Right kidney (tissue), 1 donor: ENCODE results near the gene SLC7A6OS.
"Not testable (repeated sequence)": the region's sequence is repeated elsewhere in the genome, so short reads cannot be mapped to it uniquely, and the experiment has no call there.

Experiments used
- DNase-seq: peaks from one replicate; pipeline ENCODE4 v3.0.0-alpha.2; 2016

SLC7A6OS gene

DNA sequence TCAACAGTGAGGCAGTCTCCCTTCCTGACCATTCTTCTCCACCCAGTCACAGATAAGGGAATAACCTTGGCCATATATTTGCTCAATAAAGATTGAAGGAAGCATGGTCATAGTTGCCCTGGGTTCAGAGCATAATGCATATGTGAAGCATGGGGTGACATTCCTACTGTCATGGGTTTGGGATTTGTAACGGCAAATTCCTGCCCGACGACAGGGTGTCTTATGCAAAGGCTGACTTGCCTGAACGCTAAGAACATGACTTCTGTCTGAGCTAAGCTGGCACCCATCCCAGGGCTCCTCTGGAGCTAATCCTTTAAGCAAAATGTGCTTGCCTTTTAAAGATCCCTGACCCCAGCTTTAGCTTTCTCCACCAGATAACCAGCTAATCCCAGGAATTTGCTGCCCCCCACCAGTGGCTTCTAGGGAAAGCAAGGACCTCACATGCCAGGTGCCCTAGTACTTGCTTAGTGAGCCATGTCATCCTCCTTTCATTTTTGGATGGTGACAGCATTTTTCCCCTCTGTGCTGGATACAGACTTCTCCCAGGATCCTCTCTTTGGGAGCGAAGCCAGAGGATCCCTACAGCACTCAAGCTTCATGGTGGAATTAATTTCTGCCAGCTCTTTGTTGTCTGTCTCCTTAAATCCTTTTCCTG, 11.7 kb downstream of the SLC7A6OS start:
- no peak for DNase-seq

DNA sequence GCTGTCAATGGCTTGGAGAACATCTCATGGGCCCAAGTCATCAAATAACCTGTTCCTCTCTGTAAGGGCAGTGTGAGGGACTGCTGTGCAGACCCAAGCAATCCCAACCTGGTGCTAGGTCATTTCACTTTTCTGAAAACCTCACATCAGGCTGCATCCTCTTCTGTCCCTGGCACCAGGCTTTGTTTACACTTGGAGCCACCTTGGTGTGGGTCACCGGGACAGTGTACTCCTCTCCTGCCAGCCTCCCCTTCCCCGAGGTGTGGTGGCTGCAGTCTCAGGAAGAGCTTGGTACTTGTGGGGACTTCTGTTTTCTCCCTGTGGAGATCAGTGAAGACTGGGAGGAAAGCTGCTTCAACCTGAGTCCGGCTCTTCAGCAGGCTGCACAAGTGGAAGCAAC, 12.4 kb downstream of the SLC7A6OS start:
- DNase-seq = no peak

- DNase-seq = no peak
Observed at GRCh38 chr16:68297908-68298307, 12.8 kb downstream of the SLC7A6OS start.

- no peak for DNase-seq
Observed at GRCh38 chr16:68296693-68297092, 14.1 kb downstream of the SLC7A6OS start.

DNA sequence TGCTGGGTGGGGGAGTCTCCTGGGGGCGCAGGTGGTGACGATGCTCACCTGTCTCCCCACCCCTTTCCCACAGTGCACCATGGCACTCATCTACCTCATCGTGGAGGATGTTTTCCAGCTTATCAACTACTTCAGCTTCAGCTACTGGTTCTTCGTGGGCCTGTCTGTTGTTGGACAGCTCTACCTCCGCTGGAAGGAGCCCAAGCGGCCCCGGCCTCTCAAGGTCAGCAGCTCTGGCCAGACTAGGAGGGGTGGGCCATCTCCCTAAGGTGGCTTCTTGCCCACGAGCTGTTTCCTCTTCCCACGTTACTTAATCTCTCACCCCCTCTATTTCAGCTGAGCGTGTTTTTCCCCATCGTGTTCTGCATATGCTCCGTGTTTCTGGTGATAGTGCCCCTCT, 14.5 kb downstream of the SLC7A6OS start:
- no peak for DNase-seq

DNA sequence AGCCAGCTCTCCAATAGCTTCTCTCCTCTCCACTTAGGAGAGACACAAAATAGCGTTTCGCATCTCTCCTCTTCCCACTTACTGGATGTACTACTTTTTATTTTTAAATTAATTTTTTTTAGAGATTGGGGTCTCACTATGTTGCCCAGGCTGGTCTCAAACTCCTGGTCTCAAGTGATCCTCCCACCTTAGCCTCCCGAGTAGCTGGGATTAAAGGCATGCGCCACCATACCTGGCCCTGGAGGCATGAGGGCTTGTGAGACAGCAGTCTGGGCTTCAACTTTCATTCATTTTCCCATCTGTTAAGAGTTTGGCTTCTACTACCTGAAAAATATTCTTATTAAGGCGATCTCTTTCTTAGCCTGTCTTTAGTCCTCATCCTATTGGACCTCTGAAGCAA, 18.3 kb downstream of the SLC7A6OS start:
- DNase-seq = no peak

DNA sequence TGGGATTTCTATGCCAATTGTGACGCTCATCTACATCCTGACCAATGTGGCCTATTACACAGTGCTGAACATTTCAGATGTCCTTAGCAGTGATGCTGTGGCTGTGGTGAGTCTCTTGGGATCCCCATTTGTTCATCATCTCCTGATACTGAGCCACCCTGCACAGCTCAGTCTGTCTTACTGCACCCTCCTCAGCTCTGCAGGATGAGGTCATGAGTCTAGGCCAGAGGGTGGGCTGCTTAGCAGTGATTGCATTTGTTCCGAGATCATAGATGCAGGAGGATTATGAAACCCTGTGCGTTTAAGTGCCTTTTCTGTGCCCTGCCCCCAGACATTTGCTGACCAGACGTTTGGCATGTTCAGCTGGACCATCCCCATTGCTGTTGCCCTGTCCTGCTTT, 19.5 kb downstream of the SLC7A6OS start:
- no peak for DNase-seq

- no peak for DNase-seq
Observed at GRCh38 chr16:68290450-68290849, 20.3 kb downstream of the SLC7A6OS start.

DNA sequence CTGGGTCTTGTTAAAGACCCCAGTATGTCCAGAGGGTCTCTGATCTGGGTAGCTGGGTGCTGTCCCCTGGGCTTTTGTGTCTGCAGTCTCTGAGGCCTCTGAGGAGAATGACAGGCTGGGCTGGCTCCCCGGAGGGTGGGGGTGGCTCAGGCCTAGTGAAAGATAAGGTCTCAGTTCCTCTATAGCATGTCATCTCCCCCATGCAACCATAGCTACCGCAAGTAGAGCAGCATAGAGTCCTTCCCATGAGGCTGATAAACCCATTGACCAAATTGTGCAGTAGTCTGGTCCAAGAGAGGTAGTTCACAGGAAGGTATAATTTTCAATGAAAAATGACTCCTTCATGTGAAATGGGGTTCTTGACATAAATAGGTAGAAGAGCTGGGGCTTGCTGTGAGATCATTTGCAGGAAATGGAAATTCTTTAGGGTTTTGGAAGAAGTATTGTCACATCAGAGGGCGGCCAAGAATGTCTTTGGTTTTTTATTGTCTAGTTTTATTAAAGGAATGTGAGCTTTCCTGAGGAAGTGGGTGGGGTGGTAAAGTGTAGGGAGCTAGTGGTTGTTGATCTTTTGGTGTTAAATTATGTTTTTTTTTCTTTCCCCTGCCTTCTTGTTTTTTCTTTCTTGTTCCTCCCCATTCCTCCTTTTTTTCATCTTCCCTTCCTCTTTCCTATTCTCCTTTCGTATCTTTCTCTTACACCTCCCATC, 21.0 kb downstream of the SLC7A6OS start:
- no peak for DNase-seq

DNA sequence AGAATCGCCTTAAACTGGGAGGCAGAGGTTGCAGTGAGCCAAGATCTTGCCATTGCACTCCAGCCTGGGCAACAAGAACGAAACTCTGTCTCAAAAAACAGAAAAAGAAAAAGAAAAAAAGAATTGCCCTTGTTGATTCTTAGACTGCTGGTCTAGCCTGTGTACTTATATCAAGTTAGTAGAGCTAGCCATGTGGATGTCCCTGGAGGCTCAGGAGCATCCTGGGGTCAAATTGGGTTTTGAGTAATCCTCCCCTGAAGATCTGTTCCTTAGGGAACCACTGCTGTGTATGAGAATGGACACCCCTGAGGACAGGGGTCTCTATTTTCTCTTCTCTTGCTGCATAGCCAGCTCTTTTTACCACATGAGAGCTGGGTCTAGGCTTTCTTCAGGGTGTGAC, 21.5 kb downstream of the SLC7A6OS start:
- no peak for DNase-seq

GRCh38 chr16:68288796-68289195, 21.9 kb downstream of the SLC7A6OS start:
- not testable (repeated sequence) for DNase-seq

DNA sequence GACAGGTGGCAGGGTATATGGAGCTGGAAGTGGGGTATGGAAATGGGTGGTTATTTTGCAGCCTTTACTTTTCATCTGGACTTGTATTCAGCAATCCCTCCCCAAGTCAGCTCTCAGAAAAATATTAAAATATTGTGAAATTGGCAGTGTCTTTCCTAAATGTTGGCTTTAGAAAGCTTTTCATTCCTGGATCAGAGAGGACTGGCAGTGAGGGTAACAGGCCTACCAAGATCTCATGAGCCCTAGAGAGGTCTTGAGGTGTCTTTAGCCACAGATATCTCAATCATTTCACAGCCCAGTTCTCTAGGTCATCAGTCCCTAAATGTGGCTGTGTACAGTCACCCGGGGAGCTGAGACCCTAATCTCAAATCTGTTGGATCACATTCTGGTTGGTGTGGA, 22.5 kb downstream of the SLC7A6OS start:
- no peak for DNase-seq

DNA sequence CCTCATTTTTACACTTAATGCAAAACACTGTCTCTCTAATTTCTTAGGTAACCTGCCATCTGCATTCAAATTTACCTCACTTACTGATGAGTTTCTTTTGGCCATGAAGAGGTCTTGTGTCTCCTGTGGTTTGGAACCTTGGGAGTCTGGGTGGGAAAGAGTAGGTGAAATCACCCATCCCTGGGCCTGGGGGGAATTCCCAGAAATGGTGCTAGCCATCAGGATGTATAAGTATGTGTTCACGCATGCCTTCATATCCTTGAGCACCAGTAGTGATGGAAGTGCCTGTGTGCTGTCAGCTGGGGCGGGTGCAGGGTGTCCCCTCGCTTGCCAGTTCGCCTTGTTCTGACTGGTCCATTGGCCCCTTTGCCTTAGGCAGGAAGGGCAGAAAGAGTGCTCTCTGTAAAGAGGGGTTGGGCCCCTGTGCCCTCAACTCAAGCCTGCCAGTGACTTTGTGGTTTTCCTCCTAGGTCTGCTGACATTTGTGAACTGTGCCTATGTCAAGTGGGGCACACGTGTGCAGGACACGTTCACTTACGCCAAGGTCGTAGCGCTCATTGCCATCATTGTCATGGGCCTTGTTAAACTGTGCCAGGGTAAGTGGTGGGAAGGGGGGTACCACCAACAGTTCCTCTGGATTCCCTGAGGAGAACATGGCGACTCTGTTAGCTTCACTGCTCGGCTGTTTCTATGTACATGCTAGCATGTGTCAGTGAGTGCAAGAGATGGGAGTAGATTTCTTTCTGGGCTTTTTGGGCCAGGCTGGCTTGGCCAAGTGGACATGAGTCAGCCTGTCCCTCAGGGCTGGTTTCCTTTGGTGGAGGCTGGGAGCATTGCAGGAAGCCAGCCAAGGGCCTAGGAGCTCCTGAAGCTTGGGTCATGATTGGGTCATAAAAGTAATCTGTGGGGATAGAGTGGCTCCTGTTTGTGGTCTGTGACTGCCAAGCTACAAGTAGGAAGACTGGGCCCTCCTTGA, 23.2 kb downstream of the SLC7A6OS start:
- DNase-seq = no peak

GRCh38 chr16:68286153-68287074, 24.3 kb downstream of the SLC7A6OS start:
- no peak for DNase-seq

GRCh38 chr16:68285683-68286082, 25.1 kb downstream of the SLC7A6OS start:
- no peak for DNase-seq

DNA sequence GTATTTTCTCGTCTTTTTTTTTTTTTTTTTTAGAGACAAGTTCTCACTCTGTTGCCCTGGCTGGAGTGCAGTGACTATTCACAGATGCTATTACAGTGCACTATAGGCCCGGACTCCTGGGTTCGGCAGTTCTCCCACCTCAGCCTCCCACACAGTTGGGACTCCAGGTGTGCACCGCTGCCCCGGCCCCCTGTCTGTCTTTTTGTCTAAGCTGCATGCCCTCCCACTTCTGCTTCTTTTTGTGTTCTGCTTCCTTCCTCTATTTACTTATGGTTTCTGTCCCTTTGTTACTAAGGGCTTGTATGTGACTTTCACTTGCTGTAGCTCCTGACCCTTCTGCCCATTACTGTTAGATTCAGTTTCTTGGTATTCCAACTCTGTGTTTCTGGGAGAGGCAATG, 25.9 kb downstream of the SLC7A6OS start:
- DNase-seq = no peak

DNA sequence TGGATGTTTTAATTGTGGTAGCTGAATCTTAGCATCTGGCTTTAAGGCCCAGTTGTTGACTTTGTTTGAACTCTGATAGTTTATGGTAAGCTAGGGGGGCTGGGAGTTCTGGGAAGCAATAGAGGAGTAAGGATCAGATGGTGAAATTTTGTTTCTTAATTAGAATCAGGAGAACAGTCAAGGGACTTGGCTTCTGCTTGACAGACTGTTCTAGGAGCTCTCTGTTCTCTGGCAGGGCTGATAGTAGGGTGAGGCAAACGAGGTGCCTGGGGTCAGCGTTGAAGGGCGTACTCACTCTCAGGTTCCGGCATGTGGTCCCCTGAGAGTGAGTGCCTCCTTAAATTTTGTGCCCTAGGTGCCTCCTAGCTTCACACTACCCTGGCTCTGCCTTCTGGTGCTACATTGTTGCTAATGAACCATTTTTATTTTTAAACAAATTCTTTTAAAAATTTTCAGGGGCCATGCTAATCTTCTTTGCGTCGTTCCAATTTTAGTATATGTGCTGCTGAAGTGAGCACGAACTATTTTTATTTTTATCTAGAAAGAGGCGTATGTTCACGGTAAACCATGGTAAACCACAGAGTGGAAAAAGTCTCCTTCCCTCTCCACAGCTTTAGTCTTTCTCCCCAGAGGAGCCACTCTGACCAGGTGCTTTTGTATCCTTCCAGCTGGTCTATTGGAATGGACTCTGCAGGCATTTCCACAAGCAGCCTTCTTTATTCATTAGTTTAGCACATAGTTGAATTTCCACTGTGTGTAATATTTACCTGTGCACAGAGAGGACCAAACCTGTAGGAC, 26.7 kb downstream of the SLC7A6OS start:
- no peak for DNase-seq

DNA sequence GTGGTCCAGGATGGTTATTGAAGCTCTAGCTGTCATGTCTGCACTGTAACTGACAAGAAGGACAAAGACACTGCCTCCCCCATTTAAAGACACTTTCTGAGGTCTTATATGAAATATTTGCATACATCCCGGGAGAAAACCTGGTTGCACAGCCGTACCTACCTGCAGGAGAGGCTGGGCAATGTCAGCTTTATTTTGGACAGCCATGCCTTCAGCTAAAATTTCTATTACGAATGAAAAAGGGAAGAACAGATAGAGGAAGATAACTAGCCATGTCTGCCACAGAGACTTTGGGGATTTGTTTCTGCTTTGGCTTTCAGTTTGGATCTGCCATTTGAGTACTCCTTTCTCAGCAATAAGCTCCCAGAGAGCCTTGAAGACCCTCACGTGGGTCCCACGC, 27.4 kb downstream of the SLC7A6OS start:
- DNase-seq = no peak

DNA sequence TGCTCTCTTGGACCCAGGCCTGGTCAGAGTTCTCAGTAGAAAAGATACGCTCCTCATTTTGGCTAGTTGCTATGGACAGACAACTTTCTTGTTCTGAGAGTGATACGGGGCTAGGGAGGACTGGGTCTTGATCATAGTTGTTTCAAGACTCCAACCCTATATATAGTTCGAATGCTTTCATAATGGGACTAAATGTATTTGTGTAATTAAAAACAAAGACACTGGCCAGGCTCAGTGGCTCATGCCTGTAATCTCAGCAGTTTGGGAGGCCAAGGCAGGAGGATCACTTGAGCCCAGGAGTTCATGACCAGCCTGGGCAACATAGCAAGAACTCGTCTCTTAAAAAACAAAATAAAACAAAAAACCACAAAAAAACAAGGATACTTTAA, 28.7 kb downstream of the SLC7A6OS start:
- no peak for DNase-seq

GRCh38 chr16:68281368-68282063, 29.2 kb downstream of the SLC7A6OS start:
- DNase-seq = no peak
